GM19455 (cell line): ENCODE data around the gene RFWD3.
A peak's percentile ranks its signal among the peaks of the same experiment; 100 is the strongest.

Experiments used
- ATAC-seq: cut with Tn5 transposase; IDR thresholded peaks from one replicate; pipeline ENCODE4 v1.9.1; 2021; ENCODE audit not compliant: unreplicated experiment

Gene RFWD3

DNA sequence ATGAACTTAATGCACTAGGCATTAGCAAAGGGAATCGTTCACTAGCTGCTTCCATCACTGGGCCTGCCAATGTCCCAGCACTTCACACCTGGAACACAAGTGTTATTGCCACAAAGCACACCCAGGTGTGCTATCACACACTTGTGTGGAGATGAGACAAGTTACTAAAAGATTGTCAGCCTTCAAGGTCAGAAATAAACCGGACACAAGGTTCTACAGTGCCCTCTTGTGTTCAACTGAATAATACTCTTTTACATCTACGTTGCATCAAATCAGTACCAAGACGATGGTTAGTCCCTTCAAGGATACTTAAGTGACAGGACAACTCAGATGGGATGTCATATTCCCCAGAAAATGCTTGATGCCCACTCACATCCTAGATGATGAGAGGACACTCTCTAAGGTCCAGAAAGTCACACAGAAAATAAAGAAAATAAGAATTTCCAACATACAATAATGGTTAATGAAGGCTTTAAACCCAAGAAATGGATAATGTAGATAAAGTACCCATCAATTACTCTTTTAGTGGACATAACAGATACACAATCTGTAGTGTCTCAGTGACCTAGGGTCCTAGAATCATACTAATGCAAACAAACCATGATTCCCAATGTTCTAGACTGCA, 43.4 kb downstream of the RFWD3 start:
- ATAC-seq = no peak

DNA sequence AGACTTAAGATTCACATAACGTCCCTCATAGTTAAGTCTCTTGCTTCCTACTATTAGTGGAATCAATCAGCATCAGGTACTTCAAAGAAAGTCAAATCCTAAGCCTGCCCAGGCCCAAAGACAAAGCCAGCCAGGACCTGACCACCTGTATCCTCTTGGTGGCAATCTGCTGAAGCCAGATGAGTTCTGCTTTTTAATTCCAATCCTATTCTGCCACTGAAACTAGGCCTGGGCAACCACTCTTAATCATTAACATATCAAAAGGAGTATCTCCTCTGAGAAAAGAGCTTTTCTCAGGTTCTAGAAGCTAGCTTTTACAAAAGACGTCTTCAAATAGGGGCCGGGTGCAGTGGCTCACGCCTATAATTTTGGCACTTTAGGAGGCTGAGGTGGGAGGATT, 44.7 kb downstream of the RFWD3 start:
- no peak for ATAC-seq

DNA sequence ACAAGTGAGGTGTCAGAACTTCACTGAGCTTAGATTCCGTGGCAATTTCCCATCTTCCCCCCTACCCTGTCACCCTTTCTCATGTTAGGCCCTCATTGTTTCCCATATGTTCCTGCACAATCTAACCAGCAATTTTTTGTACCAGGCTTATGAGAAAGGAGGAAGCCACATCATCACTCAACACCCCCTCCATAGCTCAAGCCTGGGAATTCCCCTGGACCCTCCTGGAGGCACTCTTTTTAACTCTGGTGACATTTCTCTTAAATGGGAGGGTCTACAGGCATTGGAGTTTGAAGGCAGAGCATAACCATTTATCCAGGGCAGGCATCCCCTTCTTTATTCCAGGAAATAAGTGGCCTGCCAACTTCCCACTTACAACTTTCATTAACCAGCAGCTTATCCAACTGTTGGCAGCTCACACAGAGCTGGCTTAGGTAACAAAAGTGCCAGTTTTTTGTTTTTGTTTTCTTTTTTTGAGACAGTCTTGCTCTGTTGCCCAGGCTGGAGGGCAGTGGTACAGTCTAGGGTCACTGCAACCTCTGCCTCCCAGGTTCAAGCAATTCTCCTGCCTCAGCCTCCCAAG, 49.4 kb downstream of the RFWD3 start:
- ATAC-seq = no peak

DNA sequence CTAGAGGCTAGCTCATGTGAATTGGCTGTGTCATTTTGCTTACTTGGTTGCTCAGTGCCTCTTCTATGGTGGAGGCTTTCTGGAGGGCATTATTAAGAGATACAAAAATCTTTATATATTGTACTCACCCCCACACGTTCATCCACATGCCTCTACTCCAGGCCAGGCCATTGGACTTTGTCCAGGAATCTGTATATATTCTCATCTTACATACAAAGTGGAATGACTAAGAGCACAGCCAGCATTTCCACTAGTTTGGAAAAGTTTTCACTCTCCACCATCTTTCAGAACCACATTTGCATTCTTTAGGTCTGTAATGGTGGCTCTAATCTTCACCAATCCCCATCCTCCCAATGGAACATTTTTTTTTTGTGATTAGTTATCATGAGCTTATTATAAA, 55.0 kb downstream of the RFWD3 start:
- no peak for ATAC-seq

DNA sequence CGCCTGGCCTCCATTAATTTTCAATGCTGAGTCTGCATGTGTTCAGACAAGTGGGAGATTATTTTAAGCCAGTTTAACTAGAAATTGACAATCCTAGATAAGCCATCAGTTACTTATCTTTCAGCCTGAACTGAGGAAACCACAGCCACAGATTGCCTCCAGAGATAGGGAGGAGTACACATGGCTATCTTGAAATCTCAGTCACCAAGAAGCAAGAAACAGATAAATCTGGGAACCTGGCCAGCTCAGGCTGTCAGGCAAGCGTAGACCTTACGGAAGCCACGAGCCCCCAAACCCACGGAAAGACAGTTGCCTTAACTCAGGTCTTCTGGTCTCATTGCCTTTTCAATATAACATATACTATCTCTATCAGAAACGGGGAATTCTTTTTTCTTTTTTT, 57.7 kb downstream of the RFWD3 start:
- ATAC-seq = no peak

DNA sequence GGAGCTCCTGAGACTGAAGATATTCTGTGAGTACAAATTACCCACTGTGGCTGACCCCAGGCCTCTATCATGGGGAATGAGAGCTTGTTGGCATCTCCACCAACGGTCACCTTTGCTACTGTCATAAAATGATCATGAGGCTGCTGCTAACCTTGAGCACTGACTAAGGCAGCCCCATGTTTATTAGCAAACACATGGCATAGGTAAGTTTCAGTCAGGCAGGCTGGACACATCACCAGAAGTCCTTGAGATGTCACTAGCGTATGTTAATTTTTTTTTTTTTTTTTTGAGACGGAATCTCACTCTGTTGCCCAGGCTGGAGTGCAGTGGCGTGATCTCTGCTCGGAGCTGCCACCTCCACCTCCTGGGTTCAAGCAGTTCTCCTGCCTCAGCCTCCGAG, 58.3 kb downstream of the RFWD3 start:
- no peak for ATAC-seq

DNA sequence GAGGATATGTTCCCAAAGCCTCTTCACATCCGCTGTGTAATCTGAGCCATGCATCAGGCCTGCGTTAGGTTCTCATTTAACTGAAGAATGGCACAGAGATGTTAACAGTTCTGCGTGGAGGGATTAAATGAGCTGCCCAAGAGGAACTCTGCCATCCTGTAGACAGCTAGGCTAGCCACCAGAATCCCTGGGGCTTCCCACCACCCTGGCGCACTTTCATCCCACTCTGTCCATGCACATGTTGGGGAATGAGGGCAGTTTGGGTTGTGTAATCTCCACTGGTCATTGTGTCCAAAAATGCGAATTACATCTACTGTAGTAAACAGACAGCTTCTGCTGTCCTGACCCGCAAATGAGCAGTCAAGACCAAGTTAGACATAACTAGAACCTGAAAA, 58.7 kb downstream of the RFWD3 start:
- no peak for ATAC-seq

DNA sequence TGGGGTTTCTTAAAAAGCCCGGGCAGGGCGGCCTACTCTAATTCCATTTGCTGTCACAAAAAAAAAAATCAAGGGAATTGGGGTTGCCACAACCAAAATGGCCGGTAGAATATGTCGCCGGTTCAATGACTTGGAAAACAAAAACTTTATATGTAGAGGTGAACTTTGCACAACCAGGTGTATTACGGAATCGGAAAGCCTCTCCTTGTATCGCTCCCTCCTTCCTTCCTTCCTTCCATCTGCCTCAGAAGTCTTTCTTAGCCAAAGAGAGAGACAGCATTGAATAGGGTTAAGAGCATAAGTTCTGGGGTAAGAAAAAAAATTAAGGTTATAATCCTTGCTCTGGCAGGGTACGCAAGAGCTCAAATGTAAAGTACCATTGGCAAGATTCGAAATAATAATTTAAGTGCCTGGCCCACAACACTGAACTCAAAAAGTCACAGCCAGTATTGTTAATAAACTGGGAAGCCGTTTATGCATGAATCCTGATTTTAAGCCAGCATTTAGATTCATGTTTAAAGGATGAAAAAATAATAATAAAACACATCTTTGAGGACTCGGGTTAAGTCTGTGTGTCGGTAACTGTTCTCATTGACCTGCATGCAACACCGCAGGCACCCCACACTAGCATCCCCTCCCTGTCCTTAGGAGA, 59.2 kb downstream of the RFWD3 start:
- ATAC-seq = peak; percentile 30

DNA sequence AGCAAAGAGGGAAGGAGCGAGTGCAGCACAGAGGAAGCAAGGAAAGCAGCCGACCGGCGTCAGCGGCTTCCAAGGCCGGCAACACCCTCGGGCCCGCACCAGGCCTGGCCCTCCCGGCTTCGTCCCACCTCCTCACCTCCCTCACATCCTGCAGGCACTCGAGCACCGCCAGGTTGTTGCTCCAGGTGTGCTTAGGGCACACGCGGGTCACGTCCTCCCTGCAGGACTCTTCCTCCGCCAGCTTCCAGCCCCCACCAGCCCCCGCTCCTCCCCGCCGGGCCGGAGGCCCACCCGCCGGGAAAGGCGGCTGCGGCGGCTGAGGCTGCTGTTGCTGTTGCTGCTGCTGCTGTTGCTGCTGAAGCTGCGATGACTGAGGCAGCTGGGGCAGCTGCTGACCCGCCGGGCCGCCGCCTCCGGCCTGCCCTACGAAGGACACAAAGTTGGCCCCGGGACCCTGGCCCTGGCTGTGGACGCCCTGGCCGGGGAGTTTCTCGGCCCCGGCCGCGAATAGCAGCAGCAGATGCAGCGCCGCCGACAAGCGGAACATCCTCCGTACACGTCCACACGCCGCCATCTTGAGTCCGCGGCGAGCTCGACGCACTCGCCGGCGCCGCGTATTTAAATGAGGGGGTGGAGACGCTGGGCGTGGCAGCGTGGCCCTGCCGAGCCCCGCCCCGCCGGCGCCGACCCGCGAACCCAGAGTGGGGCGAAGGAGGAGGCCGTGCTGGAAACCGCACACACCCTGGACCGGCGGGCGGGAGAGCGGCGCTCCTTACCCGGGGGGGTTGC, 60.0 kb downstream of the RFWD3 start, which contains the start of gene GLG1:
Gene GLG1, minus strand, starts transcription at position 594 of the 789 bp plus-strand sequence. Its CDS starts 20 bp downstream, at position 574.
- peak; percentile 94 for ATAC-seq

DNA sequence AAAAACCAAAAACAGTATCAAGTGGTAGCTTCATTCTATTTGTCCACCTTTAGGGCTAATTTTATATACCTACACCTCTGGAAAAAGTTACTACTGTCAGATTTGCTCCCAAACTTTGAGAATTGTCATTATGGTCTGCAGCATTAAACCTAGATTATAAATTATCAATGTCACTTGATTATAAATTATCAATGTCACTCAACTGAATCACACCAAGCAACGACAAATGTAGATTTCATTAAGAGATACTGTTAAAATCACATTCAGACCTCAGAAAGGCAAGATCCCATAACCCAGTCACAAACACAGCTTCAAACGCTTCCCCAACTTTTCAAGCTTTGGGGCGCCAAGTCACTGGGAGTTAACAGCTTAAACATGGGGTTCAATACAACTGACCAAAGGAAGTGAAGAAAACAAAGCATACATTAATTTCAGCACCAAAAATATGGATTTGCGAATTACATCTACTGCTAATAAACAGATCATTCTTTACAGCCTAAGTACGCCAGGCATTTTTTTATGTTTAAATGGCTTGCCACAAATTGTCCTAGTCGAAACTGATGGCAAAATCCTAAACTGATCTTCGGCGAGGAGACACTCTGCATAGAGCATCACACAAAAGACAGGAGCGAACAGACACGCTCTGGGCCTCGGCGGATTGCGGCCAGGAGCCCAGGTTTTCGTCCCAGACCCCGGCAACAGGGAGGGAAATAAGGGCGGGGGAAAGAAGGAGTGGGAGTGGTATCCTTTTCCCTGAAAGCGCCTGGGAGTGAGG, 60.7 kb downstream of the RFWD3 start:
- ATAC-seq = peak; percentile 8

DNA sequence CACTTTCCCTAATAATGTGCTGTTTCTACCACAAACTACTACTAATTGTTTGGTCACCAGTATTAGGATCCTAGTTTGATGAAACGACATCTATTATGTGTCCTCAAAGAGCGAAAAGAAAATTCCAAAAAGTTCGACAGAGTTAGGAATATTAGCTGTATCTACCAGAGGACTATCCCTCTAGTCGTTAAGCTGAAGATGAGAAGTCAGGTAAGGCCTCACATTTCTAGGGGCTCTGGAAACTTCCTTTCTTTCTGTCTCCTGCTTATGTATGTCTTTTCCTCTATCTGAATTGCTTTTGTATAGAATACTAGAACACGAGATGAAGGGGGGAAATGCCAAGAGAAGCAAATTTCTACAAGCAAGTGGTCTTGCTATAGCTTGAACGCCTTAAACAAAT, 61.3 kb downstream of the RFWD3 start:
- ATAC-seq = no peak

DNA sequence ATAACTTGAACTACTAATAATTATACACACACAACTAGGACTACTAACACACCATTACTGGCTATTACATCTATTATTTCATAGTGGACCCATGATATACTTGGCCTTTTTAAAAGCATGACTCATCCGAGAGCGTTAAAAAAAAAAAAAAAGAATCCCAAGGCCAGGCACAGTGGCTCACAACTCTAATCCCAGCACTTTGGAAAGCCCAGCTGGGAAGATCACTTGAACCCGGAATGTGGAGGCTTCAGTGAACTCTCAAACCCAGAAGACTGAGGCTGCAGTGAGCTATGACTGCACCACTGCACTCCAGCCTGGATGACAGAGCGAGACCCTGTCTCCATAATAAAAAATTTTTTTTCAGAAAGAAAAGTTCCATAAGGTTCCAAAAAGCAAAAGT, 62.8 kb downstream of the RFWD3 start:
- no peak for ATAC-seq

DNA sequence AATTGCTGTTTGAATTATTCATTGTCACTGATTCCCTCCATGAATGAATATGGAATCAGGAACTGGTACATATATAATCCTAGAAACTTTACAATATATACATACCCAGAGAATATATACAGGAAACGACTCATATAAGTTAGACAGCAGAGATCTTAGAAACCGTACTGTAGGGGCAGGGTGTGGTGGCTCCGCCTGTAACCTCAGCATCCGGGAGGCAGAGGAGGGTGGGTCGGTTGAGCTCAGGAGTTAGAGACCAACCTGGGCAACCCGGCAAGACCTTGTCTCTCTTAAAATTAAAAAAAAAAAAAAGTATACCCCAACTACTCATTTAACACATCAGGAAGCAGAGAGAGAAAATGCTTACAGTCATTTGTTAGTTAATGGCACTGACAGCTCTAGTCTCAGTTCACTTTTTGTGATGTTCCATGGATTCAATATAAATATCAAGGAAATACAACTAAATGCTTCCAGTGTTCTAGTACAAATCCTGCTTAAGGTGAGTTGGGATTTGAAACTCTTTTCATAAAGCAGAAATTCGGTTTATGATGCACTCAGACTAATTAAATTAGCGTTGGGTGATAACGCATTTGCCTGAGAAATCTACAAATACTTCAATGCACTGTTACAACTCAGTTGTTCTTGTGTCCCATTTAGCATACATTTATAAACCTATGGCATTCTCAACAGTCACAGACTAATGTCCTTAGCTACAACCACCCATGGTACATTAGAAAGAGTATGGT, 65.4 kb downstream of the RFWD3 start:
- peak; percentile 70 for ATAC-seq

DNA sequence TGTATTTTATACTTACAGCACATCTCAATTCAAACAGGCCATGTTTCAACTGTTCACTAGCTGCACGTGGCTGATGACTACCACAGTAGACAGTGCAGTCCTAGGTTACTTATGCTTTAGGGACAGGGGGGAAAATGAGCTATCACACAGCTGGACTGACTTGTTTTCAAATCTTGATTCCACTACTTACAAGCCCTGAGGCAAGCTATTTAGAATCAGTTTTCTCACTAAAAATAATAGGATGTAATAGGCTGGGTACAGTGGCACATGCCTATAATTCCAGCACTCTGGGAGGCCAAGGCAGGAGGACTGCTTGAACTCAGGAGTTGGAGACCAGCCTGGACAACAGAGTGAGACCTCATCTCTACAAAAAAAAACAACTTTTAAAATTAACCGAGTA, 70.1 kb downstream of the RFWD3 start:
- no peak for ATAC-seq

DNA sequence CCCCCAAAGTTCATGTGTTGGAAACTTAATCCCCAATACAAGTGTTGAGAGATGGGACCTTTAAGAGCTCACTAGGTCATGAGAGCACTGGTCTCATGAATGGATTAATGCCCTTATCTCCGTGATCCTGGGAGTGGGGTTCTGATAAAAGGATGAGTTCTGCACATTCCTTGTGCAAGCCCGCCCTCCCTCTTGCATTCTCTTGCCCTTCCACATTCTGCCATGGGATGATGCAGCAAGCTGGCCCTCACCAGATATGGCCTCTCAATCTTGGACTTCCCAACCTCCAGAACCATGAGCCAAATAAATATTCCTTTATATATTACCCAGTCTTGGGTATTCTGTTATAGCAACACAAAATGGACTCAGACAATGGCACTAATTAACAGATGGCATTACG, 73.8 kb downstream of the RFWD3 start:
- ATAC-seq = no peak

DNA sequence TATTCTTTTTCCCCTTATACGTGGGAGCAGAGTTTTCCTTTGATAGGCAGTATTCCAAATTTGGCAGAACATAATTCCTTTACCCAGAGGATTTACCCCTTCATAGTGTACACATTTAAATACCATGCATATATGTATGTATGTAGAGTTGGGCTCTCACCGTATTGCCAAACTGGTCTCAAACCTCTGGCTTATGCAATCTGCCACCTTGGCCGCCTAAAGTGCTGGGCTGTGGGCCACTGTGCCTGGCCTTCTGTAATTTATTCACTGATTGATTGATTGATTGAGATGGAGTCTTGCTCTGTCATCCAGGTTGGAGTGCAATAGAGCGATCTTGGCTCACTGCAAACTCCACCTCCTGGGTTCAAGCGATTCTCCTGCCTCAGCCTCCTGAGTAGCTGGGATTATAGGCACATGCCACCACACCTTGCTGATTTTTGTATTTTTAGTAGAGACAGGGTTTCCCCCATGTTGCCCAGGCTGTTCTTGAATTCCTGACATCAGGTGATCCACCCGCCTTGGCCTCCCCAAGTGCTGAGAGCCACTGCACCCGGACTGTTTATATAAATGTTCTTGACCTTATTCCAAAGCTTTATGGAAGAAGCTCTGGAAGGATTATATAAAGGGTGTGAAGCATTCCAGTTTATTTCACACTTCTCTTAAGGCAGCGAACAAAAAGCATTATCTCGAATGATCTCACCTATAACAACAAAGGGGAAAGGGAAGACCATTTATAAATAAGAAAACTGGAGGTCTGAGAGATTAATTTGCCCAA, 74.6 kb downstream of the RFWD3 start:
- ATAC-seq = no peak

DNA sequence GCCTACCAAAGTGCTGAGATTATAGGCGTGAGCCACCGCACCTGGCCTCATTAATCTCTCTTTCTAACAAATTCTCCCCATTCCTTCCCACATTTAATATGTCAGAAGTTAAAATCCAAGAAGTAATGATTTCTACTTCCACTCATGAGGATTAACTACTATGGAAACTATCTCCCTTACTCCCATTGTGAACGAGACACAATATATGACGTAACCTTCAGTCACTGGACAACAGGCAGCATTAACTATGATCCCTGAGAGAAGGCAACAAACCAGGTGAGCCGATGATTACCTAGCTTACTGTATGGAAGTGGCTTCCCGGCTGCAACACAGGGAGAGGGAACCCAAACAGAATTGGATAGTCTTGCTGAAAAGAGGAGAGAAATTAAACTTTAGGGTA, 79.7 kb downstream of the RFWD3 start:
- ATAC-seq = no peak

DNA sequence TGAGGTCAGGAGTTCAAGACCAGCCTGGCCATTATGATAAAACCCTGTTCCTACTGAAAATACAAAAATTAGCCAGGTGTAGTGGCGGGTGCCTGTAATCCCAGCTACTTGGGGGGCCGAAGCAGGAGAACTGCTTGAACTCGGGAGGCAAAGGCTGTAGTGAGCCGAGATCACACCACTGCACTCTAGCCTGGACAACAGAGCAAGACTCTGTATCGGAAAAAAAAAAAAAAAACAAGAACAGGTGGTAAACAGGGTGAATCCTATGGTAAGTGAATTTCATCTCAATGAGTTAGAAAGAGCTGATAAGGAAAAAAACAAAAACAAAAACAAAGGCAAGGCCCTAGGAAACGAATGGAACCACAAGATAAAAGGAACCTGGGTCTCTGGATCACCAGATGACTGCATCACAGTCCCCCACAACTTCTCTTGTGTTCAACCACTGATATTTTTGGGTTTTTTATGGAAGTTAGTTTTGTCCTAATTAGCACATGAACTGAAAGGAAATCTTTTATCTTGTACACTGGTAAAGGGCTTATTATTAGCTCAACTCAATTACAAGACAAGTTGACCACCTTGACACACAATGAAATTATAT, 80.7 kb downstream of the RFWD3 start:
- ATAC-seq = no peak
